PFSK-1 (cell line): ENCODE results near the gene ELSPBP1.

ENCODE experiments used
- POLR2AphosphoS5 ChIP-seq: IDR thresholded peaks from 2 replicates; pipeline ENCODE4 v1.6.1; 2012; ENCODE audit warnings: low read depth, mild to moderate bottlenecking, control low read depth, low read length, moderate library complexity
- SIN3A ChIP-seq: IDR thresholded peaks from 2 replicates; pipeline ENCODE4 v1.6.1; 2012; ENCODE audit warnings: mild to moderate bottlenecking, low read length, moderate library complexity, borderline replicate concordance; ENCODE audit not compliant: insufficient read depth
- TAF1 ChIP-seq: IDR thresholded peaks from 2 replicates; pipeline ENCODE4 v1.6.1; 2012; ENCODE audit warnings: low read length, control low read depth, borderline replicate concordance; ENCODE audit not compliant: insufficient read depth
- TF ChIP-seq, protein P1 (sequence below), 2 experiments: IDR thresholded peaks; 2 replicates each; pipeline versions ENCODE4 v1.6.1 to v1.8.0; 2011 to 2012; ENCODE audit warnings: low read depth in 2 of 2, low read length in 2 of 2, control low read depth in 1 of 2, inconsistent platforms in 1 of 2, mild to moderate bottlenecking in 1 of 2, moderate library complexity in 1 of 2; ENCODE audit not compliant: insufficient read depth in 1 of 2

DNA sequence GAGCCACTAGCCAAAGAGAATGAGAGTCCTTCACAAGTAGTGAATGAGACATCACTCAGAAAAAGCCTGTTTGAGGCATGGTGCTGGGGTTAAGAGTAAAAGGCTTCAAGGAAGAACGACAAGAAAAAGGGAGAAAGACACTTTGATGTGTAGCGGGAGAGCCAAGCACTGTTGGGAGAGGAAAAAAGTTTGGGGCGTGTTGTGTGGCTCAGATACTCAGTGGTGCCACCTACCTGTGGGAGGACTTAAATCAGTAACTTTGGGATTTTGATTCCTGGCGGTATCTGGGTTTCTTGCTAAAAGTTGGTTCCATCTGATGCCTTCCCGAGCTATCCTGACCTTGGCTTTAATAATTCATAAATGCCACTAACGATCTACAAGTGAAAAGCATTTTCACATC lies 12.3 kb downstream of the ELSPBP1 start:
- TF ChIP-seq, protein P1, sequence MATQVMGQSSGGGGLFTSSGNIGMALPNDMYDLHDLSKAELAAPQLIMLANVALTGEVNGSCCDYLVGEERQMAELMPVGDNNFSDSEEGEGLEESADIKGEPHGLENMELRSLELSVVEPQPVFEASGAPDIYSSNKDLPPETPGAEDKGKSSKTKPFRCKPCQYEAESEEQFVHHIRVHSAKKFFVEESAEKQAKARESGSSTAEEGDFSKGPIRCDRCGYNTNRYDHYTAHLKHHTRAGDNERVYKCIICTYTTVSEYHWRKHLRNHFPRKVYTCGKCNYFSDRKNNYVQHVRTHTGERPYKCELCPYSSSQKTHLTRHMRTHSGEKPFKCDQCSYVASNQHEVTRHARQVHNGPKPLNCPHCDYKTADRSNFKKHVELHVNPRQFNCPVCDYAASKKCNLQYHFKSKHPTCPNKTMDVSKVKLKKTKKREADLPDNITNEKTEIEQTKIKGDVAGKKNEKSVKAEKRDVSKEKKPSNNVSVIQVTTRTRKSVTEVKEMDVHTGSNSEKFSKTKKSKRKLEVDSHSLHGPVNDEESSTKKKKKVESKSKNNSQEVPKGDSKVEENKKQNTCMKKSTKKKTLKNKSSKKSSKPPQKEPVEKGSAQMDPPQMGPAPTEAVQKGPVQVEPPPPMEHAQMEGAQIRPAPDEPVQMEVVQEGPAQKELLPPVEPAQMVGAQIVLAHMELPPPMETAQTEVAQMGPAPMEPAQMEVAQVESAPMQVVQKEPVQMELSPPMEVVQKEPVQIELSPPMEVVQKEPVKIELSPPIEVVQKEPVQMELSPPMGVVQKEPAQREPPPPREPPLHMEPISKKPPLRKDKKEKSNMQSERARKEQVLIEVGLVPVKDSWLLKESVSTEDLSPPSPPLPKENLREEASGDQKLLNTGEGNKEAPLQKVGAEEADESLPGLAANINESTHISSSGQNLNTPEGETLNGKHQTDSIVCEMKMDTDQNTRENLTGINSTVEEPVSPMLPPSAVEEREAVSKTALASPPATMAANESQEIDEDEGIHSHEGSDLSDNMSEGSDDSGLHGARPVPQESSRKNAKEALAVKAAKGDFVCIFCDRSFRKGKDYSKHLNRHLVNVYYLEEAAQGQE (IDR thresholded peaks at IDR 0.05; ENCODE audit: insufficient read depth in 1 of 2, low read depth in 2 of 2, low read length in 2 of 2) = no peak
- TF ChIP-seq TAF1 (no peak), POLR2AphosphoS5 (no peak), SIN3A (no peak)
